HG02763 (cell line): ENCODE data around the gene NAA11.
"Not testable (repeated sequence)": the region's sequence is repeated elsewhere in the genome, so short reads cannot be mapped to it uniquely, and the experiment has no call there.

Experiments
- ATAC-seq: cut with Tn5 transposase; IDR thresholded peaks from one replicate; pipeline ENCODE4 v1.9.1; 2021; ENCODE audit warnings: mild to moderate bottlenecking, moderate library complexity; ENCODE audit not compliant: unreplicated experiment

Gene NAA11

DNA sequence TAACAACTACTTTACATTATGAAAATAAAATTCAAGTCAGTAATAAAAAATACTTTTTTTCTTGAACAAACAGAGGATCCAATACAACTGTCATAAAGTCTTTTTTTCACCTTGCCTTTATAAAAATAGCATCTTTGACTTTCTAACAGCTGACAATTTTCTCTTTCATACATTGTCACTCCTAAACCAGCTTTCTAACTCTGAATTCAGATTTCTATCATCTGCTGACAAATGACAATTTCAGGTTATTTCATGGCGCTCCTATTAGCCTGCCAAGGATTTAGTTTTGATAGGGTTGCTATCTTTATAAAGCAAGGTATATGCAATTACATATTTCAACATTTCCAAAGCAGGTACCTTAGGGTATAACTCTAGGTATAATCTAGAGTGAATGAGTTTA, 14.6 kb downstream of the NAA11 start:
- no peak for ATAC-seq

- ATAC-seq, result no peak
Measured at GRCh38 chr4:79308971-79309370, 16.9 kb downstream of the NAA11 start.

DNA sequence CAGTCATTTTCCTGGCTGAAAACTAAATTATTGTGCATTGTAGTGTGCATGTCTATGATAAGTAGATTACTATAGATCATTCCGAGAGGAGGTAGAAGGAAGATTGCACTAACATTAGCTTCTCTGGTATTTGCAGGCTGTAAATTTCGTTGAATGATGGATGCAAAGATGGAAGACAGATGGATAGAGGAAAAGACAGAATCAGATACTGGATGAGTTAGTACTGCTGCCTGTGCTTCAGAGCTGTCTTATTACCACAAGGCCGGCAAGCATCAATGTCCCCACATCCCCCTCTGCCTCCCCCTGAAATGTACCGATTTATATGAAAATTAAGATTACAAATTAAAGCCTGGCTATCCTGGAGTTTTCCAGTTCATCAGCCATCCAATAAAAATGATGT, 17.7 kb downstream of the NAA11 start:
- ATAC-seq, result no peak

DNA sequence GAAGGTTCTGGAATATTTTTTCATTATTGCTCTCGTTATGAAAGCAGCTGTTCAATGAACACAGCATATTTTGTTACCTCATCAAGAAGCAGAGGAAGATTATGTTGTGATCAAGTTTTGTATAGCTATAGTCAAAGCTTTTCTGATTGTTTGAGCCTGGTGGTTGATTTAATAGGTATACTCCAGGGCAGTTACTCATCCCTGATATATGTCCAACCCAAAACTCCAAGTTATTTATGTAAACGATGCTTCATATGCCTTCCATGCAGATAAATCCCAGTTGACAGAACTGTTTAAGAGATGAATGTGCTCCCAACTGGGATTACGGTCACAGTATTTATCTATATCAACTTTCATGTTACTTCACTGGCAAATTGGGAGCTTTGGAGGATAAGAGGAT, 19.1 kb downstream of the NAA11 start:
- no peak for ATAC-seq

GRCh38 chr4:79300280-79300679, 25.6 kb downstream of the NAA11 start:
- ATAC-seq, result no peak

- no peak for ATAC-seq
Measured at GRCh38 chr4:79298484-79298883, 27.4 kb downstream of the NAA11 start.

DNA sequence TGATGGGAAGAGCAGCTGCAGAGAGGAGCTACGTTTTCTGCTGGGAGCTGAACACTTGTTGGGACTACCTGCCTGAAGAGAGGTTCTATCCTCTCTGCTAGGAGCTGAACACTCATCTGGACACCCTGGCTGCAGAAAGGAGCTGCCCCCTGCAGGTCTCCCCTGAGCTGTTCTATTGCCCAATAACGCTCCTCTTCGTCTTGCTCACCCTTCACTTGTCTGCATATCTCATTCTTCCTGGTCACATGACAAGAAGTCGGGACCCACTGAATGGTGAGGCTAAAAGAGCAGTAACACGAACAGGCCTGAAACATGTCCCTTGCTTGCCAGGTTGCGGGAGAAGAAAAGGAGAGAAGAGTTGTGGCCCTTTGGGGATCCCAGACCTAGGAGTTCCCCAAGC, 27.8 kb downstream of the NAA11 start:
- no peak for ATAC-seq

DNA sequence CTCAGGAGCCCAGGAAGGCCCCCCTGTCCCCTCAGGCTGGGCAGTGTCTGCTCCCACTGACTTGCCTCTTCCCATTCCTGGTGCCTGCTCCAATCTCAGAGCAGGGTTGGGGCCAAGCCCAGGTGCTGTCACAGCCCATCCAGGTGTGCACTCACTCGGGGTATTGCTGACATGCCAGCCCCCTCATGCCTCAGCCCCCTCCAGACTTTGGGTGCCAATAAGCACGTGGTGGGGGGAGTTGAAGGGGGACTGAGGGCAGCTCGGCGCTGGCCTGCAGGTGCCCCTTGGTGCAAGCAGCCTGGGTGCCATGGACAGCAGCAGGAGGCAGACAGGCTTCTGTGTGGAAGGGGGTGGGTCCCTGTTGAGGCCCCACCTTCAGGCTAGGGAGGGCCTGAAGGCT, 28.4 kb downstream of the NAA11 start:
- ATAC-seq, result no peak

- no peak for ATAC-seq
Measured at GRCh38 chr4:79296768-79297428, 29.0 kb downstream of the NAA11 start.

- no peak for ATAC-seq
Measured at GRCh38 chr4:79295086-79295485, 30.8 kb downstream of the NAA11 start.

DNA sequence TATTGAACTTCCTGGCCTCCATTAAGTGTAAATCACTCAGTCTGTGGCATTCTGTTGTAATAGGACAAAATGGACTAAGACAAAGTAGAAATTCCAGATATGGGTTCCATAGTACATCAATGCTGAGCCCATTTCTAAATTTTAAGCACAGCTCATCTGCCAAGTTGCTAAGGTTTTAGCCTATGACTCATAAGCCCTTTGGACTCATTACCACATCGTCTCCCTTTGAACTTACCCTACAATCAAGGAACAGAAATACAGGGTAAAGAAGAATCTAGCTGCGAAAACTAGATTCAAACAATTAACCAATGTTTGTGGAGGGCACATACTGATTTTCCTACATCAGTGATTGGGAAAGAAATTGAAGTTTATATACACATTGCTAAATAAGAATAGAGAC, 31.8 kb downstream of the NAA11 start:
- ATAC-seq, result no peak

- ATAC-seq, result peak; percentile 68
Measured at GRCh38 chr4:79292008-79292407, 33.9 kb downstream of the NAA11 start.

DNA sequence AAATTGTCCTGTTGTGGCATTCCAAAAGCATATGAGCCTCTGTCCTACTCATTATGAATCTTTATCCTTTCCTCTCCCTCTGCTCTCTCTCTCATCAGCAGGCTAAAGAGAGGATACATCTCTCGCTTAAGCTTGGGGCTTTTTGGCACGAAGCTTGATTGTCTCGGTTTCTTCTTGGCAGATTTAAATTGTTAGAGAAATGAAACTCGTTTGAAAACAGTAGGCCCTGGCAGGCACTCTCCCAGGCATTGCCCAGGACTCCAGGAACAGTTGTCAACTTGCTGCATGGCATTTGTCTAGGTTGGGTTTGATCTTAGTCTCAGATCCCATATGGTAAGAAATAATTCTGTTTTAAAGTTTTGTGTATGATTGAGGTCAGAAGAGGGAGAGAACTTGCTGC, 35.5 kb downstream of the NAA11 start:
- no peak for ATAC-seq

DNA sequence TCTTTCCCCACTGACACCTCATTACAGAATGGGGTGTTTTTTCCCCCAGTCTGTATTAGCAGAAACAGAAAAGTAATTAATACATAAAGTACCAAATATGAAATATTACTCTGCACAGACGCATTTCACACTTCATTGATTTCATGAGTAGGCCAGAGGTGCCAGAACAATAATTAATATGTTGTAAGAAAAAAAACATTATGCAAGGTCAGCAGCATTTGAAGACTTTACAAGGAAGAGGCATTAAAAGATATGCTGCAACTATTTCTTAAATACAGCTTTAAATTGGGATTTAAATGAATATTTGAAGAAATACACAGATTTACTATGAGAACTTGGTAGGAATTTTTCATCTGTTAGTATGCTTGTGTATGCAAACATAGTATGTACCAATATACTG, 37.7 kb downstream of the NAA11 start:
- ATAC-seq, result no peak

- ATAC-seq, result no peak
Measured at GRCh38 chr4:79287718-79288117, 38.1 kb downstream of the NAA11 start.

DNA sequence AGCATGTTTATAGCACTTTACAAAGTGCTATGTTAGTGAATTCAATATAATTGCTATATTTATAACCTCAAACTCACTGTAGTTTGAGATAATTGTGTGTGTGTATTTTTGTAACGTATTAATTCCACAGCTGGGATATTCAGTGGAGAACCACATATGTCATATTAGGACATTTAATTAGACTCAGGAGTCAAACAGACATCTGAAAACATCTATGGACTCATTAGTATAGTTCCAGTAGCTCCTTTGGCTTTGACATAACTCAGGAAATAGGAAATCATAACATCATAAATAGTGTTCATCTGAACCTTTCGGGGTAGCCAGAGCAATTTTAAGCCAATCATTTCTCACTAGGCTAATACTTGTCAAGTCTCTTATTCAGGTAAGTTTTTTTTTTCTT, 38.8 kb downstream of the NAA11 start:
- no peak for ATAC-seq

- ATAC-seq, result no peak
Measured at GRCh38 chr4:79281566-79282359, 44.1 kb downstream of the NAA11 start.

- not testable (repeated sequence) for ATAC-seq
Measured at GRCh38 chr4:79277467-79277866, 48.4 kb downstream of the NAA11 start.

GRCh38 chr4:79273915-79274314, 51.9 kb downstream of the NAA11 start:
- no peak for ATAC-seq

- ATAC-seq, result no peak
Measured at GRCh38 chr4:79272761-79273160, 53.1 kb downstream of the NAA11 start.

DNA sequence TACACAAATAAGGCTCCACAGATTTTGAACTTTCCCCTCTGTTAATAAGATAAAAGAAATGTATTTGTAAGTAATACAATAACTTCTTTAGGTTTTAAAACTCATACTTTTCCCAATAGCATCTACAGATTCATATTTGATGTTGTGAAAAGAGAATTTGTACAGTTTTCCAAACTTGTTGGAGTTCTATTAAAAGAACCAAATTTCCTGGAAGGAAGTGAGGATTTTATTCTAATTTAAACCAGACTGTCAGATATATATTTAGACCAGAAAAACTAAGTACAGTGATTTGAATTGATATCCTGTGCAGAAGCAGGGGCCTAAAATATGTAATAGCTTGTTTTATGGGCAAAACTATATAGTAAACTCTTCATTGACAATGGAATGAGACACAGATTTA, 53.7 kb downstream of the NAA11 start:
- no peak for ATAC-seq

GRCh38 chr4:79267671-79268070, 58.2 kb downstream of the NAA11 start:
- no peak for ATAC-seq
